LNCaP clone FGC (cell line): ENCODE data around the gene ERBB4.

ENCODE experiments used
- DNase-seq: peaks from one replicate; pipeline ENCODE4 v3.0.0-alpha.2; 2011; ENCODE audit warnings: low read depth
- H3K4me3 ChIP-seq: 2 replicates; pipeline ENCODE4 v1.5.1; 2011; ENCODE audit warnings: mild to moderate bottlenecking, low read depth, low read length, control low read depth
- TF ChIP-seq, protein P1 (sequence below): IDR thresholded peaks from 2 replicates; pipeline ENCODE4 v1.5.1; 2012; ENCODE audit warnings: mild to moderate bottlenecking; ENCODE audit not compliant: control insufficient read depth, insufficient read depth; ENCODE audit errors: extremely low read depth

ERBB4 gene

DNA sequence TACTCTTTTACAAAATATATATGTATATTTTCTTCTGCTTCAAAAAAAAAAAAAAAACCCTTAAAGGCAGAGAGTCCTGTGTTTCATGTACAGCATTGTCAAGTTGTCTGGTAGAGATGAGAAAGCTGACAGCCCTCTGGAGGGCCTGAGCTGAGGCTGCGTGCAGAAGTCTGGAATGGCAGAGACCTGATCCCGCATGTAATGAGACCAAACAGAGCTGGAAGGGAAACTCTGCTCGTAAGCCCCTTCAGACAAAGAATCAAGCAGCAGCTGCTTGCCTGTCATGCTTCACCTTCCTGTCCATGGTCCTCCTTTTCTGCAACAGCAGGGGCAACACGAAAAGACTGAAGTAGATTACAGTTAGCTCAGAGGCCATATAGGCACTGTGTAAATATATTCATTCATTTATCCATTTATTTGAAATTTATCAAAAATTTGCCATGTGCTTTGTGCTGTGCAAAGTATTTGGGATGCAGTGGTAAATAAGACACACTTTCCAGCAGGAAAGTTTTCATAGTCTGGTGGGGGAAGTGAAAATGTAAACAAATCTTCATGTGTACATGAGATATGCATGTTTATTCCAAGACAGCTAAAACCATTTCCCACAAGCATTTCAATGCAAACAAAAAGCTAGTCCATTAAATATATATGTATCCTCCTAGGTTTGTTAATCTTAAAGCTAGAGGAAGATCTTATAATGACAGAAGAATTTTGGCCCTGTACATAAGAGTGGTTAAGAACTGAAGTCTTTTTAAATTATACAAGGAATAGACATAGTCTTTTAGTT is 1069.5 kb downstream of the ERBB4 start:
- TF ChIP-seq, protein P1, sequence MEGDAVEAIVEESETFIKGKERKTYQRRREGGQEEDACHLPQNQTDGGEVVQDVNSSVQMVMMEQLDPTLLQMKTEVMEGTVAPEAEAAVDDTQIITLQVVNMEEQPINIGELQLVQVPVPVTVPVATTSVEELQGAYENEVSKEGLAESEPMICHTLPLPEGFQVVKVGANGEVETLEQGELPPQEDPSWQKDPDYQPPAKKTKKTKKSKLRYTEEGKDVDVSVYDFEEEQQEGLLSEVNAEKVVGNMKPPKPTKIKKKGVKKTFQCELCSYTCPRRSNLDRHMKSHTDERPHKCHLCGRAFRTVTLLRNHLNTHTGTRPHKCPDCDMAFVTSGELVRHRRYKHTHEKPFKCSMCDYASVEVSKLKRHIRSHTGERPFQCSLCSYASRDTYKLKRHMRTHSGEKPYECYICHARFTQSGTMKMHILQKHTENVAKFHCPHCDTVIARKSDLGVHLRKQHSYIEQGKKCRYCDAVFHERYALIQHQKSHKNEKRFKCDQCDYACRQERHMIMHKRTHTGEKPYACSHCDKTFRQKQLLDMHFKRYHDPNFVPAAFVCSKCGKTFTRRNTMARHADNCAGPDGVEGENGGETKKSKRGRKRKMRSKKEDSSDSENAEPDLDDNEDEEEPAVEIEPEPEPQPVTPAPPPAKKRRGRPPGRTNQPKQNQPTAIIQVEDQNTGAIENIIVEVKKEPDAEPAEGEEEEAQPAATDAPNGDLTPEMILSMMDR = no peak
- no peak for DNase-seq
- no peak overlapping the region for H3K4me3 ChIP-seq

DNA sequence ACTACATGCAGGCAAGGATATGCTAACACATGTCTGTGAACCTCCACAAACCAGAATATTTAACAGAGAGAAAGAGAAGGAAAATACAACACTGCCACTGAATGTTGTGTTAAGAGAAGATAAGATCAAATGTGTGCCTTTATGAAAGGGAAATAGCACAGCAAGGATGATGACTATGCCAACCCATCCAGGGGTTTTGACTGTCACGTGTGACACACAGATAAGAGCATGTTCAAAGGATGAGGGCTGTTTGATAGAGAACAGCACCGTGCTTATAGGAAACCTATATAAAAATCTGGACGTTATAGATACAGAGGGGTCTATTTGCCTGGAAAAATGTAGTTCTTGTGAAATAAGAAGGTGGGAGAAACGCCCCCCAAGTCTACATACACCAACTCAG is 1070.4 kb downstream of the ERBB4 start:
- no peak overlapping the region for H3K4me3 ChIP-seq
- DNase-seq = no peak
- TF ChIP-seq, protein P1 = no peak

- no peak for DNase-seq
- TF ChIP-seq, protein P1 = no peak
- H3K4me3 ChIP-seq = no peak overlapping the region
Observed at GRCh38 chr2:211463397-211463796, 1075.2 kb downstream of the ERBB4 start.

- no peak for DNase-seq
- H3K4me3 ChIP-seq = no peak overlapping the region
- TF ChIP-seq, protein P1 = no peak
Observed at GRCh38 chr2:211458974-211459373, 1079.6 kb downstream of the ERBB4 start.

DNA sequence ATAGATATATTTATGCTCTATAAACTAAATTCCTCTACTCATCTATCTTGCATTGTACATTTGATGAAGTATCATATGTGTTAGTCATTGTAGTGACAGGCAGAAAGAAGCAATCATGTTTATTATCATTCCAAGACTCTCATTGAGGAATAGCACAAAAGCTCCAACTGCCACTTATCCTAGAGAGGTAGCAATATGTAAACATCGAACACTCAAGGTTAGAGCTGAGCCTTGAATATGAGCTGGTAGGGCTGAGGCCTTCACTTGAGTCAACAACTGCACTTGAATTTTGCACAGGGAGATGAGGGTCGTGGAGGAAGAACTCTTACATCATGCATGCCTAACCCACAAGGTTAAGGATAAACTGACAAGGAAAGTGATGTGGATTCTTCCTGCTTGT is 1081.3 kb downstream of the ERBB4 start:
- H3K4me3 ChIP-seq = no peak overlapping the region
- no peak for DNase-seq
- TF ChIP-seq, protein P1 = no peak

DNA sequence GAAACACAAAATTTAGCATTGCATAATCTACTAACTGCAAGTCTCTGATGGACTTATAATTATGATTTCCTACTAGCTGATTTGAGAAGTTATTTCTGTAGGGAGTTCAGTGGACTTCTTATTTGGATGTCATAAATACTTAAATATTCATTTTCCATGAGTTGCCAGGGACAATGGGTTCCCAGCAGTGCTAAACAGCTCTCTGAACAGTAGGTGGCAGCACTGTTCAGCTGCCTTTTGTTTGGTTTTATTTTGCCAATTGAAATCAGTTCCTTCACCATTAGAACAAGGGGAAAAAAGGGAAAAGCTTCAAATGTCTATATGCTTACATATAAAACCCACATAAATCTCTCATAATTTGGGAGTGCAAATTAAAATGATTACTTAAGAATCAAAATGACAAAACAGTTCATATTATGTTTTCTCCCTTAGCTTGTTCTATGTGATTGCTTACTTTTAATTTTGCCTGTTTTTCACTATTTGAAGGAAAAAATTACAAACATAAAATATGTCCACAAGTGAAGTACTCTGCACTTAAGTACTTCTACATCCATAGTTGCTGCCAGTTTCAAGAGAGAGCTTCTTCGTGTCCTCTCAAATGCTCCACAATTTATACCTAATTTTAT is 1083.3 kb downstream of the ERBB4 start:
- TF ChIP-seq, protein P1 = peak; percentile 87
- H3K4me3 ChIP-seq = no peak overlapping the region
- DNase-seq = no peak
